ENCODE results near the gene RSL24D1. TPM values are rescaled to one million over a fixed set of nuclear protein-coding genes. Genes with fewer than 3 reads are reported as not detected.
A peak's percentile ranks its signal among the peaks of the same experiment; 100 is the strongest.

Gene RSL24D1
- total and polyA plus RNA-seq, 9 of the 15 experiments (the other 6 are each of a cell fraction or from before 2014, with no cell fraction given), result 133 to 324 (median 223) TPM

GRCh38 chr15:55239440-55240124, 42.8 kb upstream of the RSL24D1 start (continued):
- TF ChIP-seq CEBPZ (IDR thresholded peaks at IDR 0.05; ENCODE audit: borderline replicate concordance, low read depth, low read length), result no peak
- TF ChIP-seq ZNF431 (CRISPR knock-in tag; IDR thresholded peaks at IDR 0.05), result no peak
- TF ChIP-seq POLR2G (IDR thresholded peaks at IDR 0.05; ENCODE audit: low read depth, low read length), result no peak
- peak; percentile 42; the same call in 1 of the 2 replicates for TF ChIP-seq CTBP1 (IDR thresholded peaks at IDR 0.05; ENCODE audit: borderline replicate concordance)
- TF ChIP-seq TCF7 (IDR thresholded peaks at IDR 0.05; ENCODE audit: borderline replicate concordance), result no peak
- peak; percentile 62; the same call in 1 of the 2 replicates for TF ChIP-seq CC2D1A (IDR thresholded peaks at IDR 0.05)
- no peak for TF ChIP-seq TCF15 (CRISPR knock-in tag; IDR thresholded peaks at IDR 0.05)
- no peak for TF ChIP-seq ILK (tag; IDR thresholded peaks at IDR 0.05; ENCODE audit: borderline replicate concordance, low read depth)
- no peak for TF ChIP-seq EZH2 (IDR thresholded peaks at IDR 0.05; ENCODE audit: borderline replicate concordance, low read depth, low read length)
- peak; percentile 35; the same call in 1 of the 2 replicates for TF ChIP-seq VEZF1 (CRISPR knock-in tag; IDR thresholded peaks at IDR 0.05)
- TF ChIP-seq MAFF (IDR thresholded peaks at IDR 0.05; ENCODE audit: low read length), result no peak
- peak; percentile 32; the same call in 1 of the 2 replicates for TF ChIP-seq NFE2 (IDR thresholded peaks at IDR 0.05; ENCODE audit: low read depth)
- TF ChIP-seq DIDO1 (tag; IDR thresholded peaks at IDR 0.05; ENCODE audit: low read depth), result no peak
- peak; percentile 79 for TF ChIP-seq HDAC3 (IDR thresholded peaks at IDR 0.05; ENCODE audit: borderline replicate concordance, partially characterized antibody)
- peak; percentile 88 for TF ChIP-seq NCOR1 (IDR thresholded peaks at IDR 0.05)

Measured in K562 (cell line).